ENCODE results near the gene AOC2.

- no peak for TF ChIP-seq CTCF (conservative IDR thresholded peaks at IDR 0.05; ENCODE audit: low read depth, low read length)
- no peak for TF ChIP-seq EZH2 (IDR thresholded peaks at IDR 0.05; ENCODE audit: low read length, unreplicated experiment)
- no peak for TF ChIP-seq EZH2phosphoT487 (IDR thresholded peaks at IDR 0.05; ENCODE audit: borderline replicate concordance, low read length)
Measured at GRCh38 chr17:42886283-42887176, 42.1 kb downstream of the AOC2 start.
